DMS114 treated with DMSO at 0.1 percent for 48 hours (cell line): ENCODE measurements around the gene UFD1.

ENCODE experiments used
- DNase-seq: peaks from one replicate; lab custom pipeline; 2025; ENCODE audit not compliant: unreplicated experiment; lab: John Stamatoyannopoulos, UW

The UFD1 gene

DNA sequence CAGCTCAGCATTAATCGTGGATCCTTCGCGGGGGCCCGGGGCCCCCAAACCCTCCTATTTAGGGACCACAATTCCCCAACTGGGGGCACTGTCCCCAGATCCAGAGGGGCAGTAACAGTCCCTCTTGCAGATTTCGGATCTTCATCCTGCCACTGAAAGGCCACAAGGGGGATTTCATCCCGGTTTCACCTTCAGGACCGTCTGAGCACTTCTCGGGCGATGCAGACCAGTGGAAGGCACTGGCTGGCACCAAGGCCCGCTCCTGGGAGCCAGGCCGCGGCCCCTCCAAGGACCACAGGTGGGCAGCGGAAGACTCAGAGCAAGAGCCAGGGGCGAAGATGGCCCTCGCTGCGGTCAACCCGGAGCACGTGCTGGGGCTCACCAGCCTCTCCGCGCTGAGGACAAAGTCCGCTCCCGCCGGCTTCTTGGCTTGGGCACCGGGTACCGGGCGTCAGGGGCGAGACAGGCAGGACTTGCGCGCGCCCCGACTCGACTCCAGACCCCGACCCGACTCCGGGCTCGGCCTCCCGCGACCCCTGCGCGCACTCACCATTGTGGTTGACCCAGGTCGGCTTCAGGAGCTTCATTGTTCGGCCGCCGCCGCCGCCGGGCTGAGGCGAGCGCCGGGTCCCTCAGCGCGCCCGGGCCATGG, 48.0 kb downstream of the UFD1 start:
- no peak for DNase-seq

GRCh38 chr22:19429950-19430889, 48.8 kb downstream of the UFD1 start:
- no peak for DNase-seq

- DNase-seq: no peak
Observed at GRCh38 chr22:19424186-19424500, 54.9 kb downstream of the UFD1 start.

DNA sequence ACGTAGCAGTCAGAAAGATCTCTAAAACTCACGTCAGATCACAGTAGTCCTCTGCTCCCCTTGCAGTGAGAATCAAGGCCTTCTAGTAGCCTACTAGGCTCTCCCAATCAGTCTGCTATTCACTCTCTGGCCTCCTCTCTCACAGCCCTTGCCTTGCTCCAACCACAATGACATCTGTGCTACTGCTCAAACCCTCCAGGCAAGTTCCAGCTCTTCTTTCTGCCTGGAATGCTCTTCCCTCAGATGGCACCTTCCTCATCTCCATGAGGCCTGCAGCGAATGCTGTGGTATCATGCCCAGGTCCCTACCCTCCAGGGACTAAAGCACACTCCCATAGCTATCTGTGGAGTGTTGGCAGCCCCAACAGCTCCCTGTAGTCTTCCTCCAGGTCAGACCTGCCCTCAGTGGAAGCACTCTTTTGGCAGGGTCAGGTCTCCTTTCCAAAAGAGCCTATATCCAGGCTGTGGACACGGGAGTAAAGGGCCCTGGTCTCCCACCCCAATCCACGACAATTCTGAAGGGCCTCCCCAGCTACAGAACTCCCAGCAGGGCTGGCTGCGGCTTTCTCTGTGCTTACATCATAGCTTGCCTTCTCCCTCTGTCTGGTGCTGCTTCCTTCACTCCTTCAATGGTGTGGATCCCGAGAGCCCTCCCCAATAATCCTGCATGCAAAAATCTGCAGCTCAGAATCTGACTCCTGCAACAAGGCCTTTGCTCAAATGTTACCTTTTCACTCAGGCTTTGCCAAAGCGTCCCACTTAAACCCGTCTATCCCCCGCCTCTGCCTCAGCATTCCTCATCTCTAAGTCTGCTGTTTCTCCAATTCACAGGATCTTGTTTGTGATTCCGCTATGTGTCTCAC, 56.3 kb downstream of the UFD1 start:
- no peak for DNase-seq

DNA sequence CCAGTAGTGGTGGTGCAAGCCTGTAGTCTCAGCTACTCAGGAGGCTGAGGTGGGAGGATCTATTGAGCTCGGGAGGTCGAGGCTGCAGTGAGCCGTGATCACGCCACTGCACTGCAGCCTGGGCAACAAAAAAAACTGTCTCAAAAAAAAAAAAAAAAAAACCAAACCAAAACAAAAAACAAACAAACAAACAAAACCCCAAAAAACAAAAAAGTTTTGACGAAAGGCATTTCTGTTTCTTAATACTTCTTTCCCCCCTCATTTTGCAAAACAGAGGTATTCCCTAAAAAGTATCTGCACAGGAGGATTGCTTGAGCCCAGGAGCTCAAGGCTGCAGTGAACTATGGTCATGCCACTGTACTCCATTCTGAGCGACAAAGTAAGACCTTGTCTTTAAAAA, 58.7 kb downstream of the UFD1 start:
- no peak for DNase-seq

- DNase-seq: no peak
Observed at GRCh38 chr22:19419464-19420178, 59.4 kb downstream of the UFD1 start.

DNA sequence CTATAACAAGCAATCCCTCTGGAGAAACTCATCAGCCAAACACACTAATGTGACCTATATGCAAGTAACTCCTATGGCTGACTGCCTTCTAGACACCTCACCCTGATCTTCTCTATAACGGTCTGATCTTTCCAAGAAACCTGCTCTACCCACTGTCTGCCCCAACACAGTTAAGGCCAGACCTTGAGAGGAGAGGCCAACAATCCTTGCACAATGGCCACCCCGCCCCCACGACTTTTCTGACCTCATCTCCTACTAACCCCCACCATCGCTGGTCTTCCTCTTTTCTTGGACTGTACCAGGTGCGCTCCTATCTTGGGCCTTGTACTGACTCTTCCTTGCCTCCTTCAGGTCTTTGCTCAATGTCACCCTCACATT, 59.9 kb downstream of the UFD1 start:
- DNase-seq: no peak

GRCh38 chr22:19412923-19413322, 66.1 kb downstream of the UFD1 start:
- DNase-seq: no peak

DNA sequence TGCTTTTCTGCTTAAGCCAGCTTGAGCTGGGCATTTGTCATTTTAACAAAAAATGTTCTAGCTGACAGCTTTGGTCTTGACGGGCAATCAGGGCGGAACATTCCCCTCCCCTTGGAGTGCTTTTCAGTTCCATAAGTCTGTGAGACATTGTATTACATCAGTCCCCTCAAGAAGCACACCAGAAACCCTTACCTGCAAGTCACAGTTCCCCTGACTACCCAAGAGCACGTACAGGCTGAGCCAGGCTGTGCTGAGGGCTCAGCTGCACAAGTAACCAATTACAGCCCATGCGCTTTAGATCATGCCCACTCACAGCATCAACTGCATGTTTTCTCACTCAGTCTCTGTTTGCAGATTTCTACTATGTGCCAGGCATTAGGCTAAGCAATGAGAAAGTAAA, 66.5 kb downstream of the UFD1 start:
- no peak for DNase-seq

- DNase-seq: no peak
Observed at GRCh38 chr22:19411690-19412045, 67.3 kb downstream of the UFD1 start.

GRCh38 chr22:19410941-19411689, 67.9 kb downstream of the UFD1 start:
- DNase-seq: no peak

DNA sequence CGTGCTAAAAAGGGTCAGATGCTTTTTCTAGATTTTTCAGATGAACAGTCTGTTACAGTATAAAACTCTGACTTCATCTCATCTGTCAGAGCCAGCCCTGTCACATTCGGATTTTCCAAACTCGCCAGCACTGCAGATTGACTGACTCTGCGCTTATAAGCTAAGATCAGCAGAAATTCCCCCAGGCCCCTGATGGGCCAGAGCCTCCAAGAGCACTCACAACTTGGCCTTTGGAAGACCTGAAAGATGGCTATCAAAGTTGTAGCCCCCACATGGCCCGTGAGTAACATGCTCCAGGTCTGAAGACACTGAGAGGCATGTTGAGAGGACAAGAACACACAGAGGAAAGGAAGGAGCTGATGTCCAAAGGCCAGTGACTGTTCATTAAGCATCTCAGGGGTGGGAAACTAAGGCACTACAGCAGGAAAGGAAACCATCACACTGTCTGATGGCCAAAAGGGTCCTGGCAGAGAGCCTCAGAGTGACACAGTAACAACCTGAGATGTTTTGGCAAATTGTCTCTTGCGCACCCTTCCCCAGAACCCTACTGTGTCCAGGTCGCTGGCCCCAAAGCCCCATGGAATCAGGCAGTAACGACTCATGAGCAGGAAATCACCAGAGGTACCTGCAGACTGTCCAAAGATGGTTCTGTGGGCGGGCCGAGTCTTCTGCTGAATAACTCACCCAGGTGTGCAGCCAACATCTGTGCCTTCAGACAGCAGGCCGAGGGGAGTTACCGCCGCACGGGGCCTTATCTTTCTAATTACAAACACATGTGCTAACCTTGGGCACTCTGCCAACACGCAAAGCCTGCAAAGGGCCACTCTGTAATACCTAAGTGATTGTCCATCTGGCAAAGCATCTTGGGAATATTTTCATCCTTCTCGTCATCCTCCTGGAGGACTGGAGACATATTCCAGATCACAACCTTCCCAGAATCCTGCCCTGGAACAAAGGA, 71.1 kb downstream of the UFD1 start:
- no peak for DNase-seq

- DNase-seq: no peak
Observed at GRCh38 chr22:19406846-19407245, 72.1 kb downstream of the UFD1 start.

GRCh38 chr22:19406281-19406811, 72.6 kb downstream of the UFD1 start:
- DNase-seq: no peak

GRCh38 chr22:19405652-19406051, 73.3 kb downstream of the UFD1 start:
- no peak for DNase-seq

DNA sequence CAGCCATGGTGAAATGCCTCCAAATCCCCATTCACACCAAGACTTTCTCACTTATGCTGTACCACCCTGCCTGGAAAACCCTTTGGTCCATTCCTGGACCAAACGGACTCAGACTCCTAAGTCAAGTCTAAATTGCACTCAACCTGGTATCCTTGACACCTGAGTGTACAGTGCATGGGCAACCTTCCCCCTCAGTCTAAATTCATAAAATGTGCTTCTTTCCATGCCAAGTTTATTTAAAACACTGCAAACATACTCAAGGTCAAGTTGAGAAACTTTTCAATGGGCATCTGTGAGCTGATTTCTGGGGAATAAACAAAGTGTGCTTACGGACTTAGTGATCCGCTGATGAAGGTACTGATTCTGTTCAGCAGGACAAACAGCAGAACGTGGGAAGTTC, 73.9 kb downstream of the UFD1 start:
- DNase-seq: no peak

DNA sequence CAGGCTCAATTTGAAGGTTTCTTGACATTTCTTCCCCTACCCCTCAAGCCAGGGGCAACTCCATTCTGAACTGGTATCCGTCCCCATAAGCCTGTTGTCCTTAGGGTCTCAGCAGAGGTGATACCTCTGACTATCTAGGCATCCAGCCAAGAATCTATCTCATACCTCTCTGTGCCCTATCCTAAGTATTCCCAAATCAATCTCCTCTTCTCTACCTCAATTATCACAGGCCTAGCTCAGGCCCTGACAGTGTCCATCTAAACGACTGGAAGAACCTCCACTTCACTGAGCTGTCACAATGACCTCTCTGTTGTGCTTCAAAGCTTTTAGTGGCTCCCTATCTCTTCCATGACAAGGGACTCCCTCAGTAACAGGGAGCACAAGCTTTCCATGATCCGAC, 74.3 kb downstream of the UFD1 start:
- DNase-seq: no peak

DNA sequence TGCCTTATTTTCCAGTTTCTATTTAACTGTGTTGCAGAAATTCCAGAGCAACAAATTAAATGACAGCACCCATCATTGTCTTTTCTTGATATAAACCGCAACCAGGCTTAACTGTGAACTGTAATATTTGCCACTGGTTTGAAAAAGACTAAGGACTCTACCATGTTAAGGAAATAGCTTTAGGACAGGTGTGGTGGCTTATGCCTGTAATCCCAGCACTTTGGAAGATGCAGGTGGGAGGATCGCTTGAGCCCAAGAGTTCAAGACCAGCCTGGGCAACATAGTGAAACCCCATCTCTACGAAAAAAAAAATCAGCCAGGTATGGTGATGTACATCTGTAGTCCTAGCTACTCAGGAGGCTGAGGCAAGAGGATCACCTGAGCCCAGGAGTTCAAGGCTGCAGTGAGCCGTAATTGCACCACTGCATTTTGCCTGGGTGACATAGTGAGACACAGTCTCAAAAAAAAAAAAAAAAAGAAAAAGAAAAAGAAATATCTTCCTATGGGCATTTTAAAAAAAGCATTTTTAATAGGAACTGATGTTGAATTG, 76.3 kb downstream of the UFD1 start:
- no peak for DNase-seq

DNA sequence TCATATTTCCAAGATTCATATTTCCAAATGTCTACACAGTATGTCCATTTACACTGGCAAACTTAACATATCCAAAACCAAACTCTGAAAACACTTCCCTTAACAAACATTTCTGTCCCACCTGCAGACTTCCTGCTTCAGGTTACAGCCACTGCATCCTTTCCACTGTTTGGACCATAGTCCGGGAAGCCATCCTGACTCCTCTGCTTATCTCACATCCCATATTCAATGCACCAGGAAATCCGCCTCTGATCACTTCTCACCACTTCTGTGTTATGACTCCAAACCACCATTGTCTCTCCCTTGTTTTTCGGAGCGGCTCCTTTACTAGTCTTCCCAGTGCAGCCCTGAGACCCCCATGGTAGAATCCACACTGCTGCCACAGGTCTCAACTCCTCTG, 77.5 kb downstream of the UFD1 start:
- DNase-seq: no peak
